ENCODE data around the gene DGAT2.
"Not testable (repeated sequence)": the region's sequence is repeated elsewhere in the genome, so short reads cannot be mapped to it uniquely, and the experiment has no call there.

The DGAT2 gene

DNA sequence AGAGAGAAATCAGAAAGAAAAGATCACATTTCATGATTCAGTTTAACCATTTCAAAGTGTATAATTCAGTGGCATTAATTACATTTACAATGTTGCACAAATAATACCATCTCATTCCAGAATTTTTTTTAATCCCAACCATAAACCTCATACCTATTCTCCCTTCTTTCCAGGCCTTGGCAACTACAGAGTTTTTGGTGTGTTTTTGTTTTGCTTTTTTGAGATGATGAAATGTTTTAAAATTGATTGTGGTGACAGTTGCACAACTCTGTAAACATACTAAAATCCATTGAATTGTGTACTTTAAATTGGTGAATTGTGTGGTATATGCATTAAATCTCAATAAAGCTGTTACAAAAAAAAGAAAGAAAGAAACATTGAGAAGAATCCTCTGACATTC is 13.6 kb upstream of the DGAT2 start:
- DNase-seq (ENCODE audit: low read depth): not testable (repeated sequence)

DNA sequence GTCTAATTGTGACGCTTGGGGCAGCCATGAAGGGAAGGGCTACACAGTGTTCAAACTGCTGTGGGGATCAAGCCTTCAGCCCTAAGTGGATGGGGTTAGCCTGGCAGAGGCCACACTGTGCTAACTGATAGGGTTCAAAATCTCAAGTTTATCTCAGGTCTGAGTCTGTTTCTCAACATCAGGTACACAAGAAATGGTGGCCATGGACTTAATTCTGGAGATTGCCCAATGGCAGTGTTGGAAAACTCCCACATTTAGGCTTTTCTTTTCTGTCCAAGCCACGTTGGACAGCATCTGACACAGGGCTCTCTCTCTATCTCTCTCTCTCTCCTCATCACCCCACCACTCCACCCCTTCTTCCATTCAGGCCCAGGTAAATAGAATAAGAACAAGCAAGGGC is 10.9 kb upstream of the DGAT2 start:
- no peak for DNase-seq (ENCODE audit: low read depth)

DNA sequence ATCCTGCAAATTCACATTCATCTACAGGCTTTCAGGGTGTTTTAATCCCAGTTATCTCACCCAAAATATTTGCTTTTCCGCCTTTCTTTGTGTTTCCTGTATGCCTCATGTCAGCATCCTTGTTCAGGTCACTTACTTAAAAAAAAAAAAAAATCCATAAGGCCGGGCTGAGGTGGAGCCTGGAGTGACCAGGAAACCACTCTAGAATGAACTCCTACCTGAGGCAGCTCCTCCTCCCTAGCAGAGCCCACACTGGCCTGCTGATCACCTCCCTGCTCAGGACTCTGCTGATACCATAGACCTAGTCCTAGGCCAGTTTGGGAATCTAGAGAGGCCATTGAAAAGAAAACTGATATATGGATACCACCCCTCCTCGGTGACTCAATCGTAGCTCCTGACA is 8.7 kb upstream of the DGAT2 start:
- DNase-seq (ENCODE audit: low read depth): no peak

DNA sequence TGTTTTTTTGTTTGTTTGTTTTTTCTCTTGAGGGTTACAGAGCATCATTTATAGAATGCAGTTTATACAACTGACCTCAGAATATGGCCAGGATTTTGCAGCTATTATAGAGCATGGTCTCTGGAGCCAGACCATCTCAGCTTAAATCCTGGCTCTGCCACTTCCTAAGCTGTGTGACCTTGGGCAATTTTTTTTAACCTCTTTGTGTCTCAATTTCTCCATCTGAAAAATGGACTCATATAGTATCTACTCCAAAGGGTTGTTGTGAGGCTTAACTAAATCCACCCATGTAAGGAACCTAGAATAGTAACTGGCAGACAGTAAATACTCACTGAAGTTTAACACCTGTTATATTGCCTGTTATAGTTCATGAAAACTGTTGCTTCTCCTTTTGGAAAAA is 8.3 kb upstream of the DGAT2 start:
- DNase-seq (ENCODE audit: low read depth): no peak

DNA sequence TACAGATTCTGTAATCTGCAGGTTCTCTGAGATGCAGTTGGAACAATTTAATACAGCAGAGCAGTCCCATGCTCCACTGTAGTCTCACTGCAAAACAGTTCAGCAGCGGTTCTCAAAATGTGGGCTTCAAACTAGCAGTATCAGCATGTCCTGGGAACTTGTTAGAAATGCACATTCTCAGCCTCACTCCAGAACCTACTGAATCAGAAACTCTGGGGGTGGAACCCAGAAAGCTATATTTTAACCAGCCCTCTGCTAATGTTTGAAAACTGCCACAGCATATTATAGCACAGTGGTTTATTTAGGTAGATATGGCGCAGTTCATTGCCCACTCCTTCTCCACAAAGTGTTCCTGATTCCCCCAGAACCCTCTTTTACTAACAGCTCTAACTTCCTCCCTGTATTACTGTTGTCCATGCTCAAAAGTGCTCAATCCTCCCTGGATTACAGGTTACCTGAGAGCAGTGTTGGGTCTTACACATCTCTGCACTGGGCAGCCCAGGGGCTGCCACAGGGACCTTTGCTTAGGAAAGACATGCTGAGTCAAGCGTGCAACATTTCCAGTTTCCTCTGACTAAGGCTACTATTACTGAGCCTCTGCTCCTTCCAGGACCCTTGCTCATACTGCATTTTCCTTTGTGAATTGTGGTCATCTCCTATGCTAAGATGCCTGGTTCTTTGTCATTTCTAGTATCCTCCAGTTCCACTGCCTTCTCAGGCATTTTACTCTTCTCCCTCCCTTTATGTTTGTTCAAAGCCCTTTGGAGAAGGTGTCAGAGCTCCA is 7.7 kb upstream of the DGAT2 start:
- DNase-seq (ENCODE audit: low read depth): no peak

DNA sequence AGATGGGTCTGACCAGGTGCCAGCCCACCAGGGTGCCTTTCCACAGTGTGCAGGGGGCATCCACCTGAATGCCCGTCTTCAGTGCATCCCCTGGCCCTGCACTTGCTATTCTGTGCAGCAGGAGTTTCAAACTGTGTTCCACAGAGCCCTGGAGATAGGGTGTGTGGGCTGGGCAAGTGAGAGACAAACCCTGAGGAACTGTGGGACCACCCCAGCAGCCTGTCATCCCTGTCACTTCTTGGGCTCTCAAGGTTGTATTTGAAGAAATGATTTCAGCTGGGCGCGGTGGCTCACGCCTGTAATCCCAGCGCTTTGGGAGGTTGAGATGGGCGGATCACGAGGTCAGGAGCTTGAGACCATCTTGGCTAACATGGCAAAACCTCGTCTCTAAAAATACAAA is 6.4 kb upstream of the DGAT2 start:
- DNase-seq (ENCODE audit: low read depth): no peak

DNA sequence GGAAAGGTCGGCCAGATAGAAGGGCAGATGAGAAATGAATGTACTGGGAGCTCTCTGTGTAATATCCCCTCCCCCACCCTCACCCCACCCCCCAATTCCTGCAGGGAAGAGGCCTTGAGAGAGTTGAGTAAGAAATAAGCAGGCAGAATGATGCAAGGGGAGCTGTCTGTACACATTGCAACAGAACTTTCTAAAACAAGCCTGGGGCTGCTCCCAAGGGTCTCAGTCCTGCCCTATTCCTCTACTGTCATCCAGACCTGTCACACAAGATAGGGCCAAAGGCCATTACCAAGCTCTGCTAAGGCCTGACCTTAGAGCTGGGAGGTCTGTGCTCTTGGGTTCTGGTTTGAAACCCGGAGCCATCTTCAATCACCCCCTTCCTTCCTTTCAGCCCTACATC is 5.7 kb upstream of the DGAT2 start:
- DNase-seq (ENCODE audit: low read depth): no peak

DNA sequence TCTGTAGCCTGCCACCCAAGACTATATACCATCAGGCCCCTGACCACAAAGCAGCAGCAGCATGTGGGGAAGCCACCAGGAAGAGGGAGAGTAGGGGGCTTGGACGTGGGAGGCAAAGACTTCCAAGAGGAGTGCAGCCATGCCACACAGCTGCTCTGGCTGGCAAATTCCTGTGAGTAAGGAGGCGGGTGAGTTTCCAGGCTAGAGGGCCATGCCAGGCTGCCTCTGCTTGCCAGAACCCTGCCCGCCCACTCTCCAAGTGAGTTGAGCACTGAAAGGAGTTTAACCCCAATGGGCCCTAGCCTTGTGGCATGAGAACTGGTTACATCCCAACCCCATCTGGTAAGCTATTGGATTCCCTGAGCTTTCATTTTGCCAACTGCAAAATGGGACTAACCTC is 4.7 kb upstream of the DGAT2 start:
- no peak for DNase-seq (ENCODE audit: low read depth)

DNA sequence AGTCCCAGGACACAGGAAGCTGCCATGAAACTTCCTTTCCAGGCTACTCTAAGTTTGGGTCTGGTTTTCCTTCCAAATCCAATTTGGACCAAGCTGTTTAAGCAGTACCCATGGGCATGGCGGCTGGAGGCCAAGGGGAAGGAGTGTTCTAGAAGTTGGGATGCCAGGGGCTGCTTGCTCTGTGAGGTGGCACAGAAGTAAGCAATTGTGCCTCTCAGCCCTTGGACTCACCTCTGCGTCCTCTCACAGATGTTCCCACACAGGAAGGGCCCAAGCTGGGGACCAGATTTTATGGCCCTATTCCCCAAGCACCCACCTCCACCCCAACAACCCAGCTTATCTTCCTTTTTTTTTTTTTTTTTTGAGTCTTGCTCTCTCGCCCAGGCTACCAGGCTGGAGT is 3.5 kb upstream of the DGAT2 start:
- DNase-seq (ENCODE audit: low read depth): no peak

DNA sequence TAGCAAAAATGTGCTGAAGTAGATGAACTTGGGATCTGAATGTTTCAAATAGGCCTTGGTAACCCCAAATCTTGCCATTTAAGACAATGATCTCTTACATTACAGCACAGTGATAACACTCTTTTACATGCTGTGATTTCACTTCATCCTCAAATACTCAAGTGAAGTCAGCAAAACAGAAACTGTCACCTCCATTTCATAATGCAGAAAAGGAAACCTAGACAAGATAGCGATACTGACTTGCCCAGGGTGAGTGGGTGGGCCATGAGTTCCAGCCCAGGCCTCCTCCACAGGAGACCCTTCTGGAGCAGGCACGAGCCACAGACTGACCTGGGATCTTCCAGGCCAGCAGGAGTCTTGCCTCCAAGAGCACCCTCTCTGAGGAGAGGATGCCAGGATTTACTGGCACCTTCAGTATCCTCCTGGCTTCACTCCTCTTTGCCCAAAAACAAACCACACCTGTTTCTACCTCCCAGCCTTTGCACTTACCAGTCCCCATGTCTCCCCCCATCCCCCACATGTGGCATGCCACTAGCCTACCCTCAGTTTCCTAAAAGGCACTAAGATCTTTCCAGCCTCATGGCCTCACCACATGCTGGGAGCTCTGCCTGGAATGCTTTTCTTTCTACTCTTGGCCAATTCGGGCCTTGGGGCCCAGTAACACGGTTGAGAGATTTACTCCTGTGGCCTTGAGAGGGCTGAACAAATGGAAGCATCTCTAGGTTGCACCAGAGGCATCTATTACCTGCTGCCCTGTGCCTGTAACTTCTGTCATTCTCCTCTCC is 1.9 kb upstream of the DGAT2 start:
- no peak for DNase-seq (ENCODE audit: low read depth)

DNA sequence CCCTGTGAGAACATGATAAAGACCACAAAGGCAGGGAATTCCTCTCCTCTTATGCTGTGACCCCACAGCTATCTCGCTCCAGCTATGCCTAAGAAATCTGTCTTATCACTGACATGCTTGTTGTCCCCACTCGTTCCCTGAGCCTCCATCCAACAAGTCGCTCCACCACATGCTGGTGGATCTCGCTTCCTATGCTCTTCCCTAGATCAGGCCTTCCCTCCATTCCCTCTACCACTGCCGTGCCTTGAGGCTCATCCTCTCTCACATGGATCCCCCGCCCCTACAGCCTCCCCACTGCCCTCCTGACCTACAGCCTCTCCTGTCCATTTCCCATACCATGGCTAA is 1.4 kb upstream of the DGAT2 start:
- no peak for DNase-seq (ENCODE audit: low read depth)

DNA sequence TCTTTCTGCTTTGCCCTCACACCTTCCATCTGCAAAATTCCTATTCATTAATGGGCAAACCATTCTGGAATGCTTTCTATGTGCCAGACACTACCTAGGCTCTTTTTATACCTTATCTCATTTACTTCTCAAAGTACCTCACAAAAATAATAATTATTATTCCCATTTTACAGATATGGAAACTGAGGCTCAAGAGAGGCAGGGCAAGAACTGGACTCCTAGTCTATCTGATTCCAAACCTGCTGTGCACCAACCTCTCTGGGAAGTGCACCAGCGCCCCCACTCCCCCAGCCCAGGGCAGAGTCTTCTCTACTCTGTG is 826 bp upstream of the DGAT2 start:
- no peak for DNase-seq (ENCODE audit: low read depth)

DNA sequence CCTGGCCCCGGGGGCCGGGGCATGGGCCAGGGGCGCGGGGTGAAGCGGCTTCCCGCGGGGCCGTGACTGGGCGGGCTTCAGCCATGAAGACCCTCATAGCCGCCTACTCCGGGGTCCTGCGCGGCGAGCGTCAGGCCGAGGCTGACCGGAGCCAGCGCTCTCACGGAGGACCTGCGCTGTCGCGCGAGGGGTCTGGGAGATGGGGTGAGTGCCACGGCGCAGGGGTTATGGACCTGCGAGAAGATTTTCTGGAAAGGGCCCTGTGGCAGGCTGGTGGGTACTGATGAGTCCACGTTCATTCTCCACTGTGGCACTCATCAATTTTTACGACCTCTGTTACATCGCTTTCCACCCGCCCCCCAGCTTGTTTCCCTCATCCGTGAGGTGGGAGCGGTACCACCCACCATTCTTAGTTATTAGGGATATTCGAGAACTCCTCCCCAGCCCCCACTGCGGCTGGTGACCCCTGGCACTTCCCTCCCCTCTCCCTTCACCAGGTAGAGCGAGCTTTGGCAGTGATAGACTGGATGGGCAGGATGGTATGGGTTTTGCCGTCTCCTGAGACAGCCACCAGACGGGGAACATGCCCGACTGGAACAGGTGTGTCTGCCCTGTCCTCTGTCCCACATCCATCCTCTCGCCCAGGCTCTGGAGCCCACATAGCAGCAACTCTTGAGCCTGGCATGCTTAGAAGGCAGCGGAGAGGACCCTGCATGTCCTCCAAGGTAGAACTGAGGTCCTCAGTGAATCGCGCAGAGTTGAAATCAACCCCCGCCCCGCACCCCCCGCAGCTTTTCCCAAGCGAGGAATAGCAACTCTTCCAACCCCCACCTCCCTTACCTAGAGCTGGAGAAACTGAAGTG is 562 bp downstream of the DGAT2 start:
- DNase-seq (ENCODE audit: low read depth): no peak

DNA sequence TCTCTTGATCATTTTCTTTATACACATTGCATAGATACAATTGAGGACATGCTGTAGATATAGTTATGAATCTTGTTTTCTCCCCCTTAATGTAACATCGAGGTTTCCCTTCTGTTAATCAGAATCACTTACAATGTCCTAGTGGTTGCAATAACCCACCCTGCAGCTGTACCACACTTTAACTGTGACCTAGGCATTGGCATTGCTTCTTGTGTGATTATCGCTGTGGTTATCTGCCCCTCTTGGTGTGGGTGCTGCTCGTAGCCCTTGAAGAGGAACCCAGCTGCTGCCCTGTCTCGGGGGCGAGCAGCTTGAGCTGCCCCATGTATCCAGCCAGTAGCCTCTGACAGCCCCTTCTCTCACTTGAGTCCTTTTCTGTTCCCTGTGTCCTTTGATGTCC is 1.5 kb downstream of the DGAT2 start:
- no peak for DNase-seq (ENCODE audit: low read depth)

DNA sequence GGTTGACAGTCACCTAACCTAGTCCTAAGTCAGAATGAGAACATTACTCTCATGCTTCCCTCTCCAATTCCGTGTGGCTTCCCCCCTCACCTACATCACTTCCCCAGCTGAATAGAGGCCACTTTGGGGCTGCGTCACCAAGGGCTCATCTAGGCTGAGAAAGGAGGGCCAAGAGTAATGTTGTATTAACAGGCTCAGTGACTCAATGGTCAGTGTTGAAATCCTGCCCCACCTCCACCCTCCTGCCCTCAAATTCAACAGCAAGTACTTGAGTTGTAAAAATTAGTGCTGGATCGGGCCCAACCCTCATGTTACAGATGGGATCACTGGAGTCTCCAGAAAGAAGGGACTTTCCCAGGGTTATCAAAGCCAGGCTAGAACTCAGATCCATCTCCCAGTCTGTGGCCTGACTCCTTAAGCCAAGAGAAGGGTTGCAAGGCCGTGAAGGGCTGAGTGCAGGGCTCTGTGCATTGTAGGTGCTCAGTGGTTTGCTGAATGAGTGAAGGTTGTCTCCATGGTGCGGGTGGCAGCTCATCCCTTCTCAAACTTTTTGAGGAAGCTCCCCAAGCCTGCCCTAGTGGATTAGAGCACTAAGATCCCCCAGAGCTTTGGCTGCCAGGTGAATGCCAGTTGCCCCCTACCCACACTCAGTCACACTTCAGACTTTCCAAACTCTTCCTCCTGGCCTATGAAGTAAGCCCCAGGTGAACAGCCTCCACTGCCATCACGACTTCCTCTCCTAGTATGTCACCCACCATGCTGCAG is 3.2 kb downstream of the DGAT2 start:
- DNase-seq (ENCODE audit: low read depth): no peak

DNA sequence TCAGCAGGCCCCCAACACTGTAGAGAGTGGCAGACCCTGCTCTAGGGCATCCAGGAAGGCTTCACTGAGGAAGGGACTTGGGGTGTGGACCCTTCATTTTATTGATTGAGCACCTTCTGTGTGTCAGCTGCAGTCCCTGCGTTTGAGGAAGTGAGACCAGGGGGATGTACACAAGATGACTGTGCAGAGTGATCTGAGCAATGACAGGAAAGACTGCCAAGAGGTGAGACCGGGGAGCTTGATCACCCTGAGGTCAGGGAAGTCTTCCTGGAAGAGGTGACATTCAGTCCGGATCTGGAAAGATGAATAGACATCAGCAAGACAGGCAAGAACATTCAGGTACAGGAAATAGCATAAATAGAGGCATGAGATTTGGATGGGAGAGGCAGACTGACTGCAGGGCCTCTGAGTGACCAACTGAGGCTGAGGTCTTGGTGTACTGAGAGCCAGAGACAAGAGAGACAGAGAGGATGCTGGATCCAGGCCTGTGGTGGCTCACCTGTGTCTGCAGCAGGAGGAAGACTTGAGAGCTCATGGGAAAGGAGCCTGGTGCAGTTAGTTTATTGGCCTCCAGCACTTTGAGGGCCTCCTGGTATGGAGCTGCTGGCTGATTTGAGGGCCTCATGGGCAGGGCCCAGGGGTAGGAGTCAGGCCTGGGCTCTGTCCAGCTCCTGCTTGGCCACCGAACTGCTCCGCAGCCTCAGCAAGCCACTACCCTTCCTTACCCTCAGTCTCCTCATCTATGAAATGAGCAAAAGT is 5.2 kb downstream of the DGAT2 start:
- DNase-seq (ENCODE audit: low read depth): no peak

DNA sequence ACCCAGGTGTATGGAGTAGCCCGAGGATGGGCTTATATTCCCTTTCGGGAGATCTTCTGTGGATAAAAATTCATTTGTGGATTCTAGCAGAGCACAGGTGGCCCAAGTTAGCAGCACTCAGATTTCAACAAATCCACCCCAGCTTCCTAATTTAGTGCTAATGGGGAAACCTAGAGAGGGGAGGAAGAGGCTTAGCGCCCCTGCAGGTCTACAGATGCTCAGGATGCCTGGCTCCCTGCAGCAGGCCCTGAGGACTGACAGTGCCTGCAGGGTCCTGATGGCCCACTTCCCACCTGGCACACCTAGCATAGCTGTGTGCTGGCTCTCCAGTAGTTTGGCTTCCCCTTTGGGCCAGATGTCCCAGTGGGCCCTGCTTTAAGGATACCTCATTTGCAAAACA is 6.5 kb downstream of the DGAT2 start:
- DNase-seq (ENCODE audit: low read depth): no peak

DNA sequence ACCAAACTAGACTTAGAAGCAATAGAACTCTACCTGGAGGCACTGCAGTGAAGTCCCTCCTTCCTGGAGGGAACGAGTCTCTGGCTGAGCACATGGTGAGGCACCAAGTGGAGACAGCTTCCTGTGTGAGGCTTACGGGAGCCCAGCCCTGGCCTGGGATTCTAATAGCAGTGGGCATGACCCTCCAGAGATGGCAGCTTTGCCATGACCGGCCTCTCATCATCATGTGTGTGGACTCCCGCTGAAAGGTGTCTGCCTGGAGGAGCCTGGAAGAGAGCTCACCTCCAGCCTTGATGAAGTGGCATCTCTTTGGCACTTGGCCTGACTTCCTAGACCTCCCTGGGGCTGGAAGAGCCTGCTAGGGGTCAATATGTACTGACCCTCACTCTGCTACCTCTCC is 8.0 kb downstream of the DGAT2 start:
- DNase-seq (ENCODE audit: low read depth): no peak

DNA sequence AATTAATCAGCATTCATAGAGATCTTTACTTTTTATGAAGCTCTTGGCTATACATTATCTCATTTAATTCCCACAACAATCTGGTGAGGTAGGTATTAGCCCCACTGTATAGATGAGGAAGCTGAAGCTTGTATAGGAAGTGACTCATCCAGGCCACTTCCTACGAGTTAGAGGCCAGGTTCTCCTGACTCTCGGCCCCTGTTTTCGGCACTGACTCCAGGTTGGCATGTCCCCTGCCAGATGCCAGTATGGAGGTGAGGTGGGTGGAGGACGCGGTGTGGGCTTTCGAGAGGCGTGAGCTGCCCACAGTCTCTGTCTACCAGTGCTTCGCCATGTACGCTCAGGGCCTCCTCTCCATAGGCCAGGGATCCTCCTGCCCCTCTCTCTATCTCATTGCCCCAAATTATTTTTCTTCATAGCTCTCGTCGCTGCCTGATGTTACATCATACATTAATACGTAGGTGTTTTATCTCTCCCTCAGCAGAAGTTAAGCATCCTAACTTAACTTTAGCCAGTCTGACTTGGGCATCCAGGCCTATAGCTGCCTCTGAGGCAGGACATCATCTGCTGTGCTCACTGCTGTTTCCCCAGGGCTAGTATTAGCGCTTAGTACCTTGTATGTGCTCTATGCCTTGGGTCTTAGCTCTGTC is 9.0 kb downstream of the DGAT2 start:
- DNase-seq (ENCODE audit: low read depth): no peak

DNA sequence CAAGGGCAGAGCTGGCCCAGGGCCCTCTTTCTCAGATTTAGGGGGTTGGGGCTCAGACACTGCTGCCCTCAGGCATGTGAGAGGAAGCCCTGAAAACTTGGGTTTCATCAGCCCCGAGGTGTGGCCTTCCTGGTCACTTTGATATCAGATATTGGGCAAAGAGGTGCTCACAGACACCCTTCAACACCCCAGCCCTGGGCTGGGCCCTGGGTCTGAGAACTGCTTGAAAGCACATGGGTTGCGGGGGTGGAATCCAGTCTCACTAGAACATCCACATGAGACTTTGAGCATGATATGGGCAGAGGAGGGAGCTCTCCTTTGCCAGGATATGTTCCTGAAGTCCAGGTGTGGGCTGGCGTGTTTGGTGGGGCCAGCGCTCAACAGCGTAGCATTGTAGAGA is 10.4 kb downstream of the DGAT2 start:
- DNase-seq (ENCODE audit: low read depth): no peak

DNA sequence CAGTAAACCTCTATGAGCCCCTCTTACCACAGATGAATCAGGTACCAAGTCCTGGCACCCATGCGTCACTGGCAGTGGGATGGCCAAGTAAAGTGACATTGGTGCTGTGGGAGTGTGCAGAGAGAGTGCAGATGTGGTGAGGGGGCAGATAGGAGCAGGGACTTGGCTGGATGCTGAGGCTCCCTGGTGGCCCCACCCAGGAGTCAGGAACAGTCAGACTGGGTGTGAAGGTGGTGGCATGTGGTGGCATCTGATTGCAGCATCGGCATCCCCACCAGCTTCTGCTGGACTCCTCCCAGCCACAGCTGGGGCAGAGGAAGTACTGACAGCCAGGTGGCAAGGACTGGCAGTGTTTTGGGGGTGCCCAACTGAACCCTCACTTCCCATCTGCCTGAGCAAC is 11.4 kb downstream of the DGAT2 start:
- no peak for DNase-seq (ENCODE audit: low read depth)

Measured in stimulated activated CD8-positive, alpha-beta memory T cell treated with anti-CD3 and anti-CD28 coated beads, Interleukin-15, amount 100 ng/mL, for 1 hour (primary cell).